CD4-positive, alpha-beta T cell treated with Interleukin-10 for 1 hour (primary cell): ENCODE measurements around the gene APBB2.

ENCODE experiments used
- DNase-seq: peaks from one replicate; pipeline ENCODE4 v3.0.0-alpha.2; 2020

The APBB2 gene

GRCh38 chr4:41215155-41215554 lies 813 bp upstream of the APBB2 start:
- no peak for DNase-seq

- no peak for DNase-seq
Measured at GRCh38 chr4:41214825-41215146, 444 bp upstream of the APBB2 start.

GRCh38 chr4:41213625-41214135 lies 662 bp downstream of the APBB2 start:
- no peak for DNase-seq

- peak; percentile 8 for DNase-seq
Measured at GRCh38 chr4:41212616-41213203, 1.6 kb downstream of the APBB2 start.

DNA sequence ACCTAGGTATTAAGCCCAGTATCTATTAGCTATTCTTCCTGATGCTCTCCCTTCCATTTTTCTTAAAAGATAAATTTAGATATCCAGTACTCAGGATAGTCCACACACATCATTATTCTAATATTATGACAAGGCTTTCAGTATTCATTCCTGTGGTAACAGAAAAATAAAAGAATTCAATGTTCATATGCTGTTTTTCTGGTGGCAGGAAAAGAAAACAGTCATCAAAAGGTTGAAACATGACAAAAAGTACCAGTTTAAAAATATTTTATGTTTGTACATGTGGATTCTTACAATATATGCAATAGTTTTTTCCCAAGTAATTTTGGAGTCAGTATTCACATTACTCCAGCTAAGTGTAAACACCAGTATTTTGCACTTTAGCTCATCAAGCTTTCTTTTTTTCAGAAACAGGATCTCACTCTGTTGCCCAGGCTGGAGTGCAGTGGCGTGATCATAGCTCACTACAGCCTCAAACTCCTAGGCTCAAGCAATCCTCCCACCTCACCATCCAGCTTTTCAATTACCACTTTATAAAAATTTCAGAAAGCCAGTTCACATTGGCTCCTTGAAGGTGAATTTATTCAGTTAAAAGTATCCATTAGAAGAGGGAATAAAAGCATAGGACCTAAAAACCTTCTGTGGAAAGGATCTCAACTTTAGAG lies 2.3 kb downstream of the APBB2 start:
- DNase-seq, result no peak

DNA sequence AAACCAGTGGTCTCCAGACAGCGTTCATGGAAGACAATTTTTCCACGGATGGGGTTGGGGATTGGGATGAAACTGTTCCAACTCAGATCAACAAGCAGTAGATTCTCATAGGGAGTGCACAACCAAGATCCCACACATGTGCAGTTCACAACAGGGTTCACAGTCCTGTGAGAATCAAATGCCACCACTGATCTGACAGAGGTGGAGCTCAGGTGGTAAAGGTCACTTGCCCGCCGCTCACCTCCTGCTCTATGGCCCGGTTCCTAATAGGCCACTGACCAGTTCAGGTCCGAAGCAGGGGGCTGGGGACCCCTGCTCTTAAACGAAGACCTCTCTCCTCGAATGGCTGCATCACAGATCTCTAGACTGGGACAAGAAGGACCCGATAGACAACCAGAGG lies 4.4 kb downstream of the APBB2 start:
- no peak for DNase-seq

GRCh38 chr4:41209187-41209586 lies 5.2 kb downstream of the APBB2 start:
- no peak for DNase-seq

DNA sequence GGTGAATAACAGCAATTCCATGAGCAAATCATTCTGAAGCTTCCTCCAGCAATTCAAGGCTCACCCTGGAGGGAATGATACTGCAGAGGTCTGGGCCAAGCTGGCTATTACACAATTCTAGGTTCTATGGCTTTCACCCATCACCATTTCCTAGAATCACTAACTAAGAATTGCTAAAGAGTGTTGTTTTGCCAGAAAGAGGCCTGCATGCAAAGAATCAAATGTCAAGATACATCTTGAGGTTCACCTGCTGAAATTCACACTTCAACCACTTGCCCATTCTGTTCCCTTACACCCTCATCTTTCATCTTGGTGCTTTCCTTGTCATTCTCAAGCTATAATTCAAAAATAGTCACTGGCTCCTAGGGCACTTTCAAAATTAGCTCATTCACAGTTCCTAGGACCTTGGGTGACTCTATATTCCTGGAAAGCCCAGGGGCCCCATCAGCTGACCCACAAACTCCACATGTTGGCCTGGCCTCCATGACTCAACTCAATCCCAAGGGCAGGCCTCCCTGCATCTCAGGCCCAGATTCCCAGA lies 7.0 kb downstream of the APBB2 start:
- DNase-seq, result no peak

- DNase-seq, result no peak
Measured at GRCh38 chr4:41205854-41206460, 8.4 kb downstream of the APBB2 start.

DNA sequence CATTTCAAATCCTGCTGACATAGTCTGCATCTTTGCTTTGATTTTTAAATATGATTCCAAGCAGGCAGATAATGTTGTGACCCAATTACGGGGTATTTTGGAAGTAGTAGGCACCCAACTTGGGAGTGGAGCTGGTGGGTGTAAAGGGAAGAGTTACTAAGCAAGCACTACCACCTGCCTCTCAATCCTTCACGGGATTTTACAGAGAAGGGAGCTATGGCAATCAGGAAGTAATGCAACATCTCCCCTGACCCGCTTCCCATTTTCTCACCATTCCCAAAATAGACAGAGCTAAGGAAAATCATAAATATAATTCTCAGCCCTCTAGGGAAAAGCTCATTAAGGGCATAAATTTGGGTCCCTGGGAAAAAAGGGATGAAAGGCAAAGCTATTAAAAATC lies 9.2 kb downstream of the APBB2 start:
- no peak for DNase-seq

DNA sequence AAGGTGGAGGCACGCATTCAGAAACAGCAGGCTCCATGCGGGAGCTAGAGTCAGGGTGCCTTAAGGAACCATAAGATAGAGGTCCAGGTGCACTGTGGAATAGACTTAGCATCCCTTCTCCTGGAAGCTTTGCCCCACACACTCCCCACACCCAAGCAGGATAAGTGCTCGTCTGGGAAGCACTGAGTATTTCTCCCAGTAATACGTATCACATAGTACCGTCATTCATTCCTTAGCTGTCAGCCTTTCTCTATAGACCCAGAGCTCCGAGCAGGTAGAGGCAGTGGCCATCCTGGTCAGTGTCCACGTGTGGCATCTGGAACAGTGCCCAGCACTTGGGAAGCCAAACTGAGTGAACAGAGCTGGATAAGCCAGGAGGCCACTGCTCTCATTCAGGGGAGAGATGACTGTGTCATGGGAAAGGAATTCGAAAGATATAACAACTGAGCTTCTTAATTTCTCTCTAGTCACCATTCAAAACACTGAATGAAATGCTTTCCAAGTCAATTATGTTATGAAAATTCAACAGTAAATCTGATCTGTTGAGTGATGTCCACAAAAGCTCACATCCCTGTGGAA lies 9.9 kb downstream of the APBB2 start:
- no peak for DNase-seq

DNA sequence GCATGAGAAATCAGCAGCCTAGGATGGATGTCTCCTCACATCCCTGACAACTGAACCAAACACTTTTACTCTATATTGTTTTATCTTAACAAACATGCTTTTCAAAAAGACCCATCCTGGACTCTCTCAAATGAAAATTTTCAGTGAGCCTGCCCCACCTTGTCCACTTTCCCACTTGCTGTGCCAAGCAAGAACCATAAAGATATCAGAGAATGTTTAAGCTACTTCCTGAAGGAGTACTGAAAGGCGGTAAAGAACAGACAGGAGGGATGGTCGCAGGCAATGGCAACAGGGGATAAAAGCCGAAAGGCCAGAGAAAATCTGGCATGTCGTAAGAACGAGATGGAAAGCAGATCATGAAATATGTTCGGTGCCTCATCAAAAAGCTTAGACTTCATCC lies 10.5 kb downstream of the APBB2 start:
- no peak for DNase-seq

DNA sequence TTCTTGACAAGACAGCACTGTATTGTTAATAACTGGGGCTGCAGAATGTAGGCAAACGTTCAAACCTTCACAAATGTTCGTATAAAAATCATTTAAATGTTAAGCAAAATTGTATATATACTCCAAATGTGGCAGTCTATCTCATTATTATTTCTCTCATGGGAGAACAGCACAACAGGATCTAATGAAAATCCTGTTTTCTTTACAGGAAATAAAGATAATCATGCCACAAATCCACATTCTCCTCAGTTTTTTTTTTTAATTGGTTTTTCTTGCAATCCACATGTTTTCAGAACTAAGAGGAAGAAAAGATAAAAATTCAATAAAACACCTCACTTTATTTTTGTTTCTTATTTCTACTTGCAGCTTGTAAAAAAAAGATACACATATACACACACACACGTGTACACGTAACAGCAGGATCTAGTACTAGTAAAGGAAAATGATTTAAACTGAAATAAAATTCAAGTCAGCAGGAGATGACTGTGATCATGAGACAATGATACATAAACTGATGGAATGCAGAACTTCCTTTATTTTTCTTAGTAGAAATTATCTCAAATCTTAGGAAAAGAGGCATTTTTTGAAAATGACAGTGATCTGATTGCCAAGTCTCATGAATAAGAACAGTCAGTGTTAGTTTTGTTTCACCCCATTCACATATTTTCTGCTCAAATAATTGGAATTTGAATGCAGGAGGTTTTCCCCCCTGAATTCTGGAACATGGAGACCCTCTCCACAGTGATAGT lies 11.3 kb downstream of the APBB2 start:
- DNase-seq, result no peak

- DNase-seq, result no peak
Measured at GRCh38 chr4:41202356-41202755, 12.0 kb downstream of the APBB2 start.

DNA sequence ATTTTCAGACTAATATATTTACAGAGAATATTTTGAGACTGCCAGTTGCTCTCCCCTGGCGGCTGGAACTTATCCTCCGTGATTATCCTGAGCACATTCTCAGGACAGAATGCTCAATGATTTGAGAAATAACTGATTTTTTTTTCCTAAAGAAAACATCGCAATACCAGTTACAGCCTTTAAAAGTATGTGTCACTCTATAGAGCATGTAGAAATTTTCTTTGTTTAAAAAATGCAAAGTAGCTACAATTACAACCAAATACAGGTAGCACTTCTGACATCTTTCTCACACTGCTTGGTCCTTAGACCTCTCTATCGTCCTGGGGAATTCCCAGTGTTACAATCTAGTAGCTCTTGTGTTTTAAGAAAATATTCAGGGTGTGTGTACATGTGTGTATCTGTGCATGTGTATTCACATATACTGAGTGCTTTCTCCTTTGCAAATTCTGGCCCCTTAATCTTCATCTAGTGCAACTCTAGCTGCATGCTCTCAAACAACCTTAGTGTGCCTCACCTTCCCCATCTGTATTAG lies 13.8 kb downstream of the APBB2 start:
- no peak for DNase-seq

GRCh38 chr4:41199788-41200187 lies 14.6 kb downstream of the APBB2 start:
- no peak for DNase-seq

GRCh38 chr4:41197996-41198395 lies 16.3 kb downstream of the APBB2 start:
- DNase-seq, result no peak

- DNase-seq, result no peak
Measured at GRCh38 chr4:41197495-41197894, 16.8 kb downstream of the APBB2 start.

DNA sequence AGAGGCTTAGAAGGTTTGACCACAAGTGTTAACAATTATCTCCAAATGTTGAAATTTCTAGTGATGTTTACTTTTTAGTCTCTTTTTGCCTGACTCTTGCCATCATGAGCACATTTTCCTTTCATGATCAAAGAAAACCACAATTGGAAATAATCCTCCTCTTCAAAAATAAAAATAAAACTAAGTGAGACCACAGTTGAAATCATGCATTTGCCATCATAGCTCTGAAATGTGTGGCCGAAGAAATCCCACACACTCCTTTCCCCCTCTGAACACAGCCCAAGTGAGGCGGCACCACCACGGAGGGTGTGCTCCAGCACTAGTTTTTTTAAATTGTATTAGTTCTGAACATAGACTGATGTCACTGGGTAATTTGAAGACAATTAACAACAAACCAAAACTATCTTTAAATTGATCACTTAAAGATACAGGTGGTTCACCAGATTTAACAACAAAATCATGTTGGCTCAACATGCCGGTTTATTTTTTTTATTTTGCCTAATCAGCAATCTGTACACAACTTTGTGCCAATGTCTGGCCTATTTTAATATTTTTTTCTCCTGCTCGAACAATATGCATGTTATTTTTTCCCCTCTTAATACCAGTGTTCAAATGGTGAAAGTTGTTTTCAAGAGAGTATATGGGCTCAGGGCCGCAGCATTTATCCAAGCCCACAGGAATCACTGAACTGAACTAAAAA lies 17.6 kb downstream of the APBB2 start:
- no peak for DNase-seq

- no peak for DNase-seq
Measured at GRCh38 chr4:41192136-41192535, 22.2 kb downstream of the APBB2 start.

DNA sequence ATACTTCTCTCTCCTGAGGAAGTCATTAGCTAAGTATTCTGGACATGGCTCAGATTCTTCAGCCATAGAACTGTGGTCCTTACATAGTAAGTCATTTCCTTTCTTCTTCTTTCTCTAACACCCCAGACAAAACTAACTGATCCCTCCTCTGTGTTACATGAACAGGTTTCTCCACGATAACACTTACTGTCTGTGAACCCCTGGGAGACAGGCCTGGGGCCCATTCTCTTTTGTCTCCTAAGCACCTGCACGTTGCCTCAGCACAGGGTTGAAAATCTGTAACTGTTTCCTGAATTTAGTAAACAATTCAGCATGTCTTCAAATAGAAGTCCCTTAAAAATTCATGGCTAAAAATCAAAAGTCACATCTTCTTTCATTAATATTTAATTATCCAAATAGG lies 24.7 kb downstream of the APBB2 start:
- no peak for DNase-seq

DNA sequence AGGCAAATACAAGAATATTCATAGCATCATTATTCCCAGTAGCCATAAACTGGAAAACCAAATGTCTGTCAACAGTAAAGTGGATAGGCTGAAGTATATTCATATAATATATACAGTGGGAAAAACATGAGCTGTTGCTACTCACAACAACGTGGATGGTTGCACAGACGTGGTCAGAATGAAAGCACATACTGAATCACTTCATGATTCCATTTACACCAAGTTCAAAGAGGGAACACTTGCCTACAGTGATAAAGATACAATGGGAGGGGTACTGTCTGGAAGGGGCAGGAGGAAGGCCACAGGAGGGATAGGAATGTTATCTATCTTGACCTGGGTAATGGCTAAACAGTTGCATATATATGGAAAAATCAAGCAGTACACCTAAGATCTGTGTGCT lies 25.3 kb downstream of the APBB2 start:
- no peak for DNase-seq
